MCF 10A (cell line): ENCODE measurements around the gene PATJ. TPM values are rescaled to one million over a fixed set of nuclear protein-coding genes. Genes with fewer than 3 reads are reported as not detected.

Experiments
- BruUV-seq: library from RNA; stranded (reverse); fragments of 400-500 nt; replicated peaks from 2 replicates; lab custom pipeline; 2021; lab: Mats Ljungman, UMichigan
- CTCF ChIA-PET: fragments of 300-600 bp; sonication (Branson Sonifier 250); formaldehyde crosslinking; extraction: SDS; loops from one replicate; lab custom pipeline; 2021; ENCODE audit warnings: antibody characterized with exemption, inconsistent platforms; lab: Yijun Ruan, JAX
- POLR2A ChIA-PET: fragments of 300-600, 350-650 bp; sonication (Branson Sonifier 250); formaldehyde crosslinking; extraction: SDS; loops from one replicate; lab custom pipeline; 2020; ENCODE audit warnings: antibody characterized with exemption, inconsistent platforms; lab: Yijun Ruan, JAX
- DNase-seq: peaks from one replicate; pipeline ENCODE4 v3.0.0-alpha.2; 2018; ENCODE audit not compliant: unreplicated experiment
- H3K27ac Mint-ChIP-seq: one replicate; pipeline ENCODE4 v1.8.0; 2022; ENCODE audit warnings: mild to moderate bottlenecking, low read depth, mixed read lengths; ENCODE audit not compliant: unreplicated experiment
- H3K27me3 Mint-ChIP-seq: one replicate; pipeline ENCODE4 v1.8.0; 2022; ENCODE audit warnings: mixed read lengths; ENCODE audit not compliant: insufficient read depth, unreplicated experiment
- H3K36me3 Mint-ChIP-seq: one replicate; pipeline ENCODE4 v1.8.0; 2022; ENCODE audit warnings: mild to moderate bottlenecking, moderate library complexity, mixed read lengths; ENCODE audit not compliant: insufficient read depth, unreplicated experiment
- H3K4me1 Mint-ChIP-seq: one replicate; pipeline ENCODE4 v1.8.0; 2022; ENCODE audit warnings: mixed read lengths; ENCODE audit not compliant: insufficient read depth, unreplicated experiment
- H3K4me3 Mint-ChIP-seq: one replicate; pipeline ENCODE4 v1.8.0; 2022; ENCODE audit warnings: mild to moderate bottlenecking, moderate library complexity, mixed read lengths; ENCODE audit not compliant: unreplicated experiment
- H3K9me3 Mint-ChIP-seq: one replicate; pipeline ENCODE4 v1.8.0; 2022; ENCODE audit warnings: mixed read lengths; ENCODE audit not compliant: unreplicated experiment
- CTCF ChIP-seq: fragments of 200-600 bp; IDR thresholded peaks from one replicate; pipeline ENCODE4 v1.8.0; 2022; ENCODE audit warnings: antibody characterized with exemption, mild to moderate bottlenecking; ENCODE audit not compliant: unreplicated experiment
- intact Hi-C: fragments of 100-400 bp; cut with micrococcal nuclease; formaldehyde crosslinking; loops from 2 replicates; pipeline ENCODE4 v1.14.1; 2022
- total RNA-seq: library from RNA; stranded (reverse); gene quantifications from 2 replicates; pipeline ENCODE4 v1.2.3, GENCODE V29; 2022

PATJ gene
- total RNA-seq, 1 experiment from 2014 or later, result 28.7 TPM

- peaks cover 35% of the 10 kb centered on the region for H3K36me3 Mint-ChIP-seq
- DNase-seq, result no peak
- ChIA-PET CTCF (interaction anchor here (0.6 to 2.1 kb wide), 5 partner anchors 11 to 543 kb away, joined by 3 to 7 read pairs (median 3); no protein-coding TSS in a partner anchor), POLR2A (interaction anchor here (0.7 kb wide), 1 partner anchor 16 kb away, joined by 3 read pairs; no protein-coding TSS in a partner anchor)
- H3K9me3 Mint-ChIP-seq, result no peaks in the 10 kb centered on the region
- TF ChIP-seq CTCF, result no peak
- H3K27me3 Mint-ChIP-seq, result no peaks in the 10 kb centered on the region
- no peak overlapping the region for H3K4me3 Mint-ChIP-seq
- no peak overlapping the region for H3K27ac Mint-ChIP-seq
- no TSS peak for BruUV-seq
- H3K4me1 Mint-ChIP-seq, result no peaks in the 10 kb centered on the region
- intact Hi-C loops, result no loop called here
Measured at GRCh38 chr1:61864489-61864888, 122.2 kb downstream of the PATJ start.

DNA sequence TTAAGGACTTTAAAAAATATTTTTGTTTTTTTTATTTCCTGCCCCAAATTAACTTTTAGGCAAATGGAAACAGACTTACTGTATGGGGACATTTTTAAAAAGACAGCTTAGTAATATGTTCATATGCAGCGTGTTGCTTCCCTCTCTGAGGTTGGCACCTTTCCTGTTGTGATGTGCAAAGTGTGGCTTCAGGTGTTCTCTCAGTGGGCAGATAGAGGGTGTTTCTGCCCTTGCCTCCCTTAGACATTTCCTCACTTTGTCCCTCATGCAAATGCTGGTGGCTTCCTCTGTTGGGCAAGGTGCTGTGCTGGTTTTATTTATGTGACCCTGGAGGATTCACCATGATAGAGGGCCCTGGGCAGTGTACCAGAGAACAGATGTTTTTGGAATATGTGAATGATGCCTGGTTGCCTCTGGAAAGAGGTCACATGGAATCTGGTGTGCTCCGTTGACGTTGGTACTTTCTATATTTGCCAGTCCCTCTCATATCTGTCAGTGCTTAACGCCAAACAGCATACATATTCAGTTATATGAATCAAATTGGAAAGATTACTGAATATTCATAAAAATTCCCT is 123.5 kb downstream of the PATJ start:
- Mint-ChIP-seq H3K36me3 (peaks cover 35% of the 10 kb centered on the region), H3K4me1 (no peaks in the 10 kb centered on the region), H3K27me3 (no peaks in the 10 kb centered on the region), H3K27ac (no peak overlapping the region), H3K9me3 (no peaks in the 10 kb centered on the region), H3K4me3 (no peak overlapping the region)
- no TSS peak for BruUV-seq
- ChIA-PET CTCF (interaction anchor here (1.3 kb wide), 1 partner anchor 24 kb away, joined by 4 read pairs; no protein-coding TSS in a partner anchor), POLR2A (no interaction called here)
- TF ChIP-seq CTCF, result no peak
- no peak for DNase-seq
- intact Hi-C loops, result no loop called here

DNA sequence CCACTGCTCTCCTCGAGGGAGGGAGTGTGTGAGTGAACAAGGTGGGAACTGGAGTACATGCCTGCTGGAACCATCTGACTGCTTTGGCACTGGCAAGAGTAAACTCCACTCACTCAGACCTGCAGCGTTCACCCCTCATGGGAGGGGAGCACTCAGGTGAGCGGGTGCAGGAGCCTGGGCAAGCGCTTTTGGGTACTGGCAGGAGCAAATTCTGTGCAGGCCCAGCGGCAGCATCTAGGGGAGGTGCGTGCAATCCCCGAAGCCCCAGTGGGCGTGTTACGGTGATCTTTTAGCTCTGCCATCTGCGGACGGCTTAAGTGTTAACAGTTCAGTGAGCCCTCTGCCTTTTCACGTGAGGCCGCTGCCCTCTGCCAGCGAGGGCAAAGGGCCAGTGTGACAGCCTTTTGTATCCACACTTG is 127.4 kb downstream of the PATJ start:
- no peak for TF ChIP-seq CTCF
- ChIA-PET CTCF (no interaction called here), POLR2A (no interaction called here)
- no peaks in the 10 kb centered on the region for H3K27me3 Mint-ChIP-seq
- no peak overlapping the region for H3K4me3 Mint-ChIP-seq
- intact Hi-C loops, result no loop called here
- no peak overlapping the region for H3K27ac Mint-ChIP-seq
- no peaks in the 10 kb centered on the region for H3K9me3 Mint-ChIP-seq
- no peaks in the 10 kb centered on the region for H3K4me1 Mint-ChIP-seq
- peaks cover 8% of the 10 kb centered on the region for H3K36me3 Mint-ChIP-seq
- no TSS peak for BruUV-seq
- DNase-seq, result no peak

DNA sequence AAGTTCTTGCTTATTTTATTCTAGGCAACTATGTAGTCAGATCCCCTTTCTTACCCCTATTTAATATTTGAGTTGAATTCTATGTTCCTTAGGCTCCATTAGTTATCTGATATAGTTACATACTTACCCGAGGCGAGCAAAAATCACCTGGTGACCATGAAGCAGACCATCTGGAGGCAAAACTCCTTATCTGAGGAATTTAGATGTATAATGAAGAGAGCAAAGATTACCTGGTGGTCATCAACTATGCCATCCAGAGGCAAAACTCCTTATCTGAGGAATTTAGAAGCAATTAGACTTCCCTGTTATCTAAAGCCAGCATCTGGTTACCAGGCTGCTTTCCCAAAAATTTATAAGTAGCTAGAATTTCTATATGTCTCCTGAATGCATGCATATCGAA is 129.9 kb downstream of the PATJ start:
- DNase-seq, result no peak
- no peak overlapping the region for H3K4me3 Mint-ChIP-seq
- ChIA-PET POLR2A (no interaction called here), CTCF (interaction anchor here (0.8 kb wide), 1 partner anchor 30 kb away, joined by 3 read pairs; no protein-coding TSS in a partner anchor)
- no peak overlapping the region for H3K27ac Mint-ChIP-seq
- intact Hi-C loops, result no loop called here
- H3K36me3 Mint-ChIP-seq, result peaks cover 18% of the 10 kb centered on the region
- no TSS peak for BruUV-seq
- no peak for TF ChIP-seq CTCF
- no peaks in the 10 kb centered on the region for H3K9me3 Mint-ChIP-seq
- H3K4me1 Mint-ChIP-seq, result no peaks in the 10 kb centered on the region
- H3K27me3 Mint-ChIP-seq, result no peaks in the 10 kb centered on the region
